Gastrocnemius medialis (tissue), 4 donors: Measurements from ENCODE around the gene CPVL.

Experiments
- POLR2A ChIP-seq, 2 donors: fragments of 450-650 bp; IDR thresholded peaks; one replicate each; pipeline ENCODE4 v1.6.1; 2017; ENCODE audit warnings: antibody characterized with exemption in 2 of 2, mild to moderate bottlenecking in 2 of 2, moderate library complexity in 2 of 2
- TF ChIP-seq, protein P1 (sequence below), 5 experiments: fragments of 450-650 bp in 3 of 5; fragments of 200-600 bp in 2 of 5; sonication (generic) in 2 of 5; IDR thresholded peaks in 4 of 5; conservative IDR thresholded peaks in 1 of 5; 1 replicate in 4 of 5; 2 replicates in 1 of 5; pipeline ENCODE4 v1.5.1; 2016 to 2019; ENCODE audit warnings: antibody characterized with exemption in 5 of 5, mild to moderate bottlenecking in 3 of 5, moderate library complexity in 3 of 5

DNA sequence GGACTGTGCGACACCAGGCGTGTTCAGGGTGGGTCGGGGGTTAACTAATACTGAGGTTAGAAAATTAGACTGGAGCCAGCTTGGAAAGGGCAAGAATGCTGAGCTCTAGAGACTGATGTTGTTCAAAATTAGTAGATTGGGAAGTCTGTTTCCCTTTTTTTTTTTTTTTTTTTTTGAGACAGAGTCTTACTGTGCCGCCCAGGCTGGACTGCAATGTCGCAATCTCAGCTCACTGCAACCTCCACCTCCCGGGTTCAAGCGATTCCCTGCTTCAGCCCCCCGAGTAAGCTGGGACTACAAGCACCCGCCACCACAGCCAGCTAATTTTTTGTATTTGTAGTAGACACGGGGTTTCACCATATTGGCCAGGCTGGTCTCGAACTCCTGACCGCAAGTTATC is 2.7 kb upstream of the CPVL start:
- TF ChIP-seq, protein P1, sequence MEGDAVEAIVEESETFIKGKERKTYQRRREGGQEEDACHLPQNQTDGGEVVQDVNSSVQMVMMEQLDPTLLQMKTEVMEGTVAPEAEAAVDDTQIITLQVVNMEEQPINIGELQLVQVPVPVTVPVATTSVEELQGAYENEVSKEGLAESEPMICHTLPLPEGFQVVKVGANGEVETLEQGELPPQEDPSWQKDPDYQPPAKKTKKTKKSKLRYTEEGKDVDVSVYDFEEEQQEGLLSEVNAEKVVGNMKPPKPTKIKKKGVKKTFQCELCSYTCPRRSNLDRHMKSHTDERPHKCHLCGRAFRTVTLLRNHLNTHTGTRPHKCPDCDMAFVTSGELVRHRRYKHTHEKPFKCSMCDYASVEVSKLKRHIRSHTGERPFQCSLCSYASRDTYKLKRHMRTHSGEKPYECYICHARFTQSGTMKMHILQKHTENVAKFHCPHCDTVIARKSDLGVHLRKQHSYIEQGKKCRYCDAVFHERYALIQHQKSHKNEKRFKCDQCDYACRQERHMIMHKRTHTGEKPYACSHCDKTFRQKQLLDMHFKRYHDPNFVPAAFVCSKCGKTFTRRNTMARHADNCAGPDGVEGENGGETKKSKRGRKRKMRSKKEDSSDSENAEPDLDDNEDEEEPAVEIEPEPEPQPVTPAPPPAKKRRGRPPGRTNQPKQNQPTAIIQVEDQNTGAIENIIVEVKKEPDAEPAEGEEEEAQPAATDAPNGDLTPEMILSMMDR (IDR thresholded peaks at IDR 0.05 in 4 of 5, conservative IDR thresholded peaks at IDR 0.05 in 1 of 5), result no peak
- no peak for TF ChIP-seq POLR2A (IDR thresholded peaks at IDR 0.05)
